Stimulated activated CD4-positive, alpha-beta T cell treated with anti-CD3 and anti-CD28 coated beads, TNF-alpha, amount 100 ng/mL, for 24 hours (primary cell): ENCODE data around the gene ZNF768.

Source experiments
- DNase-seq, 3 experiments: peaks; one replicate each; pipeline ENCODE4 v3.0.0-alpha.2; 2020; ENCODE audit warnings: low read depth in 3 of 3

Gene ZNF768

DNA sequence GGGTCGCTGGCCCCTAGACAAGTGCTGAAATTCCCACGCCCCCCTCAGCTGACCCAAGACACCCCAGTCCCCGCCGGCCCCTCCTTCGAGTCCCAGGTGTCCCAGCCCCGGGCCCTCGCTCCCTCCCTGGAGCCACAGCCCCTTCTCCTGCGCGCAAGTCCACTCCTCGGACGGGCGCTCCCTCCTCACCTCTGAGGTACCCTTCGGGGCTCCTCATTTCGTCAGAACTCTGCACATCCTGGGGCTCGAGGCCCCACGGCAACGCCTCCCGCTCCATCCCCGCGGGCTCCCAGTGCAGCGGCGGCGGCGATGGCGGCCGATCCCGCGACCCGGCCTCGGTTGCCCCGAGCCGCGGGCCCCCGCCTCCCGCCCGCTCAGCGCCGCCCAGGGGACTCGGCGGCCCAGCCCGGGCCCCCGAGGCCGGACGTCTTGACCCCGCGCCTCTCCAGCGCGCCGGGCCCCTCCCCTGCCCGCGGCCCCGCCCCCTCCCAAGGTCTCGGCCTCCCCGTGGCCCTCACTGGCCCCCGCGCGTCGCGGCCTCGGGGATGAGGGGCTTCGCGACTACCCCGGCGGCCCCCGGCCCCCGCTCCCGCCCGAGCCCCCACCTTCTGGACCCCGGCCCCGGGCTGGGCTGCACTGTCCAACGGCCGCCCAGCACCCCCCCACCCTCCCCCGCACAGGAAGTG is at the start of gene ZNF768:
Gene ZNF768, minus strand, starts transcription at position 430 of the 686 bp plus-strand sequence. Its CDS starts 153 bp downstream, at position 277.
- peak in 1 of 3 experiments; percentile 36 for DNase-seq

DNA sequence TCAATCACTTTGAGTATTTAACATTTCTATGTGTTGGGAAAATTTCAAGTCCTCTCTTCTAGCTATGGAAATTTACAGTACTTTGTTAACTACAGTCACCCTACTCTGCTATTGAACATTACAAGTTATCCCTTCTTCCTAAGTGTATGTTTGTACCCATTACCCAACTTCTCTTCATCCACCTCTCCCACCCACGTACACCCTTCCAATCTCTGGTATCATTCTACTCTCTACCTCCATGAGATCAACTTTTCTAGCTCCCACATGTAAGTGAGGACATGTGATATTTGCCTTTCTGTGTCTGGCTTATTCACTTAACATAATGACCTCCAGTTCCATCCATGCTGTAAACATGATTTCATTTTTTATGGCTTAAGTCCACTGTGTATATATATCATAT is 48.3 kb upstream of the ZNF768 start:
- no peak for DNase-seq

DNA sequence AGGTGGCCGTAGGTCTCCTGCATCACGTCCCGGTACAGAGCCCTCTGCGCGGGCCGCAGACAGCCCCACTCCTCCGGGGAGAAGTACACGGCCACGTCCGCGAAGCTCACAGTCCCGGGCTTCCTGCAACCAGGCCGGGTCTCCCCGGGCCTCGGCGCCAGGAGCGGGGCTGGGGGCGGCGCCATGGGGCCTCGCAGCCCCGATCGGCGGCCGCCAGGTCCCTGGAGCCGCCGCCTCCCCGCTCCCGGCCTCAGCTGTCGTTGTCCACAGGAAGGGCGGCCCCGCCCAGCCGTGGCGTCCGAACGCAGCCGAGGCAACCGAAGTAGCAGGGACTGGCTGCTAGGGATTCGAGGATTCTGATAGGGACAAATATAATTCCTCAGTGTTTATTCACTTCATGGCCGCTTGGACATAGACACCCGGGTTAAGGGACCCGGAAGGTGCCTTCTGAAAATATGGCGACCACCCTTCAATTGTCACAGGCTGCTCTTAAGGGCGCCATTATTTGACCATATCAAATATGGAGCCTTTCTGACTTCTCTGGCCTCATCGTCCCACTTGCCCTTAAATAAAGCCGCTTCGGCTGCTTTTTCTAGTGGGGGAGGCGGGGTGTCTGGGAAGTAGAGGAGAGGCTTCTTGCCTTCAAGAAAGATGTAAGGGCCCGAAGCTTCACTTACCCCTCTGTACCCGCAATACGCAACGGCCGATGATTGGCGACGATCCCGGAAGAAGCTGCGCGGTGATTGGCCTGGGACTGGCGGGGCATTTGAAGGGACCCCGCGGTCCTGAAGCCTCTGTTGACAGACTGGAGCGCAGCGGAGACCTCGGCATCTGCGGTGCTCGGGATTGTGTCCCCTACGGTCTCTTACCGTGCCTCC is 45.3 kb upstream of the ZNF768 start, which contains the start of gene ZNF688:
Gene ZNF688, minus strand, starts transcription at position 270 of the 878 bp plus-strand sequence. Its CDS starts 85 bp downstream, at position 185.
- peak; percentile 86 to 91 (median 86) for DNase-seq

DNA sequence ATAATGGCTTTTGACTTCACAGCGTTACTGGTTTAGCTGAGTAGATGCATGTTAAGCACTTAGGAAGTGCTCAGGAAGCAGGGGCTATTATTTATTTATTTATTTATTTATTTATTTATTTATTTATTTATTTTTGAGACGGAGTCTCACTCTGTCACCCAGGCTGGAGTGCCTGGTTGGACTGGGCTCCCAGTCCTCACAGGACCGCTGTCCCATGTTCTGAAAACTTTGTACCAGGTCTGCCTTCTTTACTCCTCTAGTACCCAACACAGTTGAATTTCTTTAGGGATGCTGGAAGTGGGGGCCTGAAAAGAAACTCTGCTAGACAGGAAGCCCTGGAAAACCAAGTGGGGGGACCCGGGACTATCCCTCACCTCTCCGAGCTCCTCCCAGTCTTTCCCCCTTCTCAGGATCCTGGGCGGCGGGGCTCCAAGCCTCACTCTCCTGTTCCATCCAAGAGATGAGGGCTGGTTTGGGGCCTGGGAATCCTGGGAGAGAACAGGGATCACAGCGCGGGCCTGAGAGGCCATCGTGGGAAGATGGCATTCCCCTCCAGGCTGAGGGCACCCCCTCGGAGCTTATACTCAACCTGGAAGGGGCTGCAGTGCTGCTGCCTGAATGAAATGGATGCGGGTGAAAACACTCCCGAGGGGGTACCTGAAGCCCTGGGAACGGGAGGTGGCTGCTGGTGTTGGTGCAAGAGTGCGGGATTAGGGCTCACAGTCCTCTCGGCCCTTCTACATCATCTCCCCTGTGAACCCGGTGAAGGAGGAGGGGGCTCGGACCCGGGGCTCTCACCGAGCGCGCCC is 44.5 kb upstream of the ZNF768 start:
- DNase-seq = no peak

DNA sequence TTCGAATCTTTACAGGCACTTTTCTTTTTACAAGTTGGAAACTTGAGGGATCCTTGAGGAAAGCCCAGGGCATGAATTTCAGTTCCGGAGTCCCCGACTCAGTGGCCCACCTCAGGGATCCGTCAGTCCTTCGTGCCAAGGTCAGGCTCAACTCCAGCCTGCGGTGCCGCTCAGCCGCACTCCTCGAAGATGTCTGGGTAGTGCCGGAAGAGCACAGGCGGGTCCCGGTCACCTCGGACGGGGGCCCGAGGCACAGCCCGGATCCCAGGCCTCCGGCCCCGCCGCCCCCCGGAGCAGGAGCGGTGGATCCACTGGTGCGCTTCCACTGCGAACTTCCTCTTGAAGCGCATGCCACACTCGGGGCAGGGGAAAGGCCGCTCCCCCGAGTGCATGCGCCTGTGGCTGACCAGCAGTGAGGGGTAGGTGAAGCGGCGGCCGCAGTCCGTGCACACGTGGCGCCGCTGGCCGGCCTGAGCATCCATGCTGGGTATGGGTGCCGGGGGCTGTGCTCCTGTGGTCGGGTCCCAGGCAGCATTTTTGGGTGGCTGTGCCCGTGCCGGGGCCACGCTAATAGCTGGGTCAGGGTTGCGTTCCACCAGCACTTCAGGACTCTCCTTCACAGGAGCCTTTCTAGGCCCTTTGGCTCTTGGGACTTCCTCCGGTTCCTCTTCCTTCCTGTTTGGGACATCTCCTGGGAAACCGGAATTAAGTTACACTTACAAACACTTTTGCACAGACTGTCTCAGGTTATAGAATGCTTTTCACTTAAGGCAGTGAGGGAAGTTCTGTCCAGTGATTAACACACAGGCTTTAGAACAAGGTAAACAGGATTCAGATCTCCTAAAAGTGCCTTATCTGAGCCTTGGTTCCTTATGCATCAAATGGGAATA is 43.6 kb upstream of the ZNF768 start:
- DNase-seq = no peak

DNA sequence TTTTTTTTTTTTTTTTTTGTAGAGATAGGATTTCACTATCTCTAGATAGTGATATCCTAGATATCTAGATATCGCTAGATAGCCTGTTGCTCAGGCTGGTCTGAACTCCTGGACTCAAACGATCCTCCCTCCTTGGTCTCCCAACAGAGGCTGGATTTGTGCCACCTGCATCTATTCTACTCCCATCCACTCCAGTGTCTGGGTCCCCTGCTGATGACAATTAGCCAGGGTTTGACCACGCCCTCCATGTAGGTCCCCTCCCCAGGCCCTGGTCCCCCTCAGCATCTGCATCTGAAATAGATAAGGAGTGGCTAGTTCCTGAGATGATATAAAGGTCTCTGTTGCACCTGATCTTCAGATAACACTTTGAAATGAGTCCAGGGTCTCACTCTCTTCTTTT is 42.9 kb upstream of the ZNF768 start:
- DNase-seq = no peak

DNA sequence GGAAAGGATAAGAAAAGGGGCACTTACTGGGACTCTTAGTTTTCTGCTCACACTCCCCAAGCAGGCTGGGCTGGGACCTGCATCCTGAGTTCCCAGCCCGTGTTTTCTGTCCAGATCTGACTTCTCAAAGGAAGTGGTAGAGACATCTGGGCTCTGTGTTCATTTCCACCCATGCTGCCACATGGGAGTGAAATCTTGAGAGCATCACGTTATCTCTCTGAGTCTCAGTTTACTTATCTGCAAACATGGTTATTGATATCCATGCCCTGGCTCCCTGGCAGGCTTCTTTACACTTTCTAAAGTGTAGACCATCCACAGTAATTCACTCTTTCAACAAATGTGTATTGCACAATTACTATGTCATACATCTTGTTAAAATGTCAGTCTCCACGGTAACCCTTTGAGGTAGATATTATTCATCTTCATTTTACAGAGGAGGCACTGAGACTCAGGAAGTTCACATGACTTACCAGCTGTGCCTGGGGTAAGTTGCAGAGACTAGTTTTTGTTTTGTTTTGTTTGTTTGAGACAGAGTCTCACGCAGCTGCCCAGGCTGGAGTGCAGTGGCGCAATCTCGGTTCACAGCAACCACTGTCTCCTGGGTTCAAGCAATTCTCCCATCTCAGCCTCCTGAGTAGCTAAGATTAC is 41.7 kb upstream of the ZNF768 start:
- no peak for DNase-seq

DNA sequence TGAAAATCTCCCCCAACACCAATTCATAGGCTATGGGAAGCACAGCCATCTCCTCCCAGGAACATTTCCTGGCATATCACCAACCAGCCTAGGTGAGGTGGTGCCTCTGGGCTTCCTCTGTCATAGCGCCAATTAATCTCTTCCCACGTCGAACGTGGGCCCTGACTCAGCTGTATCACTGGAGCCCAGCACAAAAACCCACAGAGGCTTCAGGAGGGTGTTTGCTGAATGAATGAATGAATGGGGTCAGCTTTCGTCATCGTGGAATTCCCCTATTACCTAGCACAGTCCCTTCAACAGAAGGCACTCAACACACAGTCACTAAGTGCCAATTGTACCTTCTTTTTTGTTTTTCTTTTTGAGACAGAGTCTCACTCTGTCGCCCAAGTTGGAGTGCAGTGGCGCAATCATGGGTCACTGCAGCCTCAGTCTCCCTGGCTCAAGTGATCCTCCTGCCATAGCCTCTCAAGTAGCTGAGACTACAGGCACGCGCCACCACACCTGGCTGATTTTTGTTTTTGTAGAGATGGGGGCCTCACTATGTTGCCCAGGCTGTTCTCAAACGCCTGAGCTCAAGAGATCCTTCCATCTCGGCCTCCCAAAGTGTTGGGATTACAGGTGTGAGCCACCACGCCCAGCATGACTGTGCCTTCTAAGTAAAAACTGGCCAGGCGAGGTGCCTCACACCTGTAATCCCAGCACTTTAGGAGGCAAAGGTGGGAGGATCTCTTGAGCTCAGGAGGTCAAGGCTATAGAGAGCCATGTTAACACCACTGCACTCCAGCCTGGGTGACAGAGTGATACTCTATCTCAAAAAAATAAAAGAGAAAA is 41.0 kb upstream of the ZNF768 start:
- DNase-seq = peak; percentile 32 to 65 (median 62)

DNA sequence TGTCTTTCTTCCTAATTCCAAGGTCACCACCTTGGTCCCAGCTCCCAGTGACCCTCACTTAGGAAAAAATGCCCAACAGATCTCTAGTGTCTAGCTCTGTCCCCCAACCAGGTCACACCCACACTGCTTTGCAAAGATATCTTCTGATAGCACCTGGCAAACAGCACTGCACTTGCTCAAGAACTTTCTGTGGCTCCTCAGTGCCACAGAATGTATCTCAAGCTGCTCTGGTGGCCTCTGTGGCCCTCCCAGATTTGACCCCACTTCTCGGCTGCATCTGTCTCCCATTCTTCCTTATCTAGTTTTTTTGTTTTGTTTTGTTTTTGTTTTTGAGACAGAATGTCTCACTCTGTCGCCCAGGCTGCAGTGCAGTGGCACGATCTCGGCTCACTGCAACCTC is 40.2 kb upstream of the ZNF768 start:
- no peak for DNase-seq

DNA sequence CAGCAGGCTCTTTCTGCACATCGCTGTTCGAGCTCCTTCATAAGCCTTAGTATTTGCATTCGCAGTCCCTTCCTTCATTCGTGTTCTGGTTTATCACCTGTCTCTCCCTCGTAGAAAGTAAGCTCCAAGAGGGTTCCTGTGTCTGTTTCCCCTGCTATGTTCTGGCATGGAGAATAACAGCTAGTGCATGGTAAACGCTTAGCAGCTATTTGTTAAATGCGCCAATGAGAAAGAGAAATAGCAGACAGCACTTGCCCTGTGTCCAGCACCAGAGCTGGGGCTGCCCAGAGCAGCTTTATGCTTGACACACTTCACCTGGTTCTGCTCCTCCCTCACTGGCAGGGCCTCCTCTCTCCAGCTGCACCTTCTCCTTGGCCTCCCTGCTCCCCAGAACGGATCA is 39.6 kb upstream of the ZNF768 start:
- DNase-seq = no peak

DNA sequence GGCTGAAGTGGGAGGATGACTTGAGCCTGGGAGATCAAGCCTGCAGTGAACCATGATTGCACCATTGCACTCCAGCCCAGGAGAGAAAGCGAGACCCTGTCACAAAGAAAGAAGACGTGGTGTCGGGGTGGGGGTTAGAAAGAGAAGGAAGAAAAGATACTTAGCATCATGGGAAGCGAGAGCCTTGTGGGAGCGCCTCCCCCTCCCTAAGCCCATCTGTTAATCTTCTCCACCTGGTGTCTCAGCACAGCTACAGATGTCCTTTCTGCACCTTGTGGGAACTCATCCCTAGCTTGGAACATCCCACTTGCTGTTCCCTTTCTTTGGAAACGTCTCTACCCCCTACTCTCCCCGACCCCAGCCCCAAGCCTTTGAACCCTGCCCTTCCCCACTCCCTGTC is 39.2 kb upstream of the ZNF768 start:
- no peak for DNase-seq

DNA sequence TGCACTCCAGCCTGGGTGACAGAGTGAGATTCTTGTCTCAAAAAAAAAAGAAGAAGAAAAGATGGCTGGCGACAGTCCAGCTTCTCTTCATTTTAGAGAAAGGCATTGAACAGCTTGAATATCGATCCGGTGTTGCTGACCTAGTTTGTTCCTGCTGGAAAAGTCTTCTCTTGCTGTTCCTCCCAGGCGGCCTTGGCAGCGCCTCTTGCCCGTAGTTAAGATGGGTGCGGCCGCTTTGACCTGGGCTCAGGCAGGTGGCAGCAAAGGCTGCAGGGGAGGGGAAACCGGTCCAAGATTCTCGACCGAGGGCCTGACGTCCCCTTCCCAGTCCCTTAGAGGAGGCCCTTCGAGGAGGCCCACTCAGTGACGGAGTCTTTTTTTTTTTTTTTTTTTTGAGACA is 35.7 kb upstream of the ZNF768 start:
- no peak for DNase-seq

DNA sequence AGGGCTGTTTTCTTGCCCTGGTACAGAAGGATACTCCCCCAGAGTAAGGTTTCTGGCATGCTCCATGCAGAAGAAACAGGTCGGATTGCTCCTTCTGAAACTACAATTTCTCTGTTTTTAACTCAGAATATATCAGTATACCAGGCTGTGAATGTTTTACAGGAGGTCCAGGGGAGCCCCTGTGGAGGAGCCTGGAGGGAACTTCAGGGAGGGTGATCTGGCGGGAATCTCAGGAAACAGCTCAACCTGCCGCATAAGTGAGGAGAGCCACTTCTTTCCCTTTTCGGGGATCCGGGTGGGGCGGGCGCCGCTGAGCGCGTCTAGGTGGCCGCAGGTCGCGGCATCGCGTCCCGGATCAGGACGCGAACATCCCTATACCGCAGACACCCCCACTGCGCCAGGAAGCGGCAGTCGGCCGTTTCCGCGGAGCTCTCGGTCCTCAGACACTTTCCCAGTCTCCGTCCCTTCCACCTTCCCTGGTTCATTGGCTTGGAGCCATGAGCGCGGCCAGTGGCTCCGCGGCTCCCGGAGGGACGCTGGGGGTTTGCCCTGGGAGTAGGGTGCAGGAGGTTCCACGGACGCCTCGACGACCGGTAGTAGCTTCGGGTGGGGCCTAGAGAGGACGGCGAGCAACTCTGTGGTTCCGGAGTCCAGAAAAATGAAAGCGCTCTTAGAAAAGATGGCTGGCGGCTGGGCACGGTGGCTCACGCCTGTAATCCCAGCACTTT is 34.9 kb upstream of the ZNF768 start:
- DNase-seq = no peak

DNA sequence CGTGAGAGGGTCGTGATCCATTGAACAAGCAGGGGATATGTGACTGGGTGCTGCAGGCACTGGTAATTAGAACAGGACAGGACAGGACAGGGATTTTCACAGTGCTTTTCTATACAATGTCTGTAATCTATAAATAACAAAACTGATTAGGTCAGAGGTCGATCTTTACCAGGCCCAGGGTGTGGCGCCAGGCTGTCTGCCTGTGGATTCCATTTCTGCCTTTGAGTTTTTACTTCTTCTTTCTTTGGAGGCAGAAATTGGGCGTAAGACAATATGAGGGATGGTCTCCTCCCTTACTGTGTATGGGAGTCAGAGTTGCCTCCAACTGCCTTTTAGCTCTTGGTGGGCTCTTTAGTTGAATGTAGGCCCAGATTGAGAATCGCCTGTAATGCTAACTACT is 33.3 kb upstream of the ZNF768 start:
- DNase-seq = no peak

DNA sequence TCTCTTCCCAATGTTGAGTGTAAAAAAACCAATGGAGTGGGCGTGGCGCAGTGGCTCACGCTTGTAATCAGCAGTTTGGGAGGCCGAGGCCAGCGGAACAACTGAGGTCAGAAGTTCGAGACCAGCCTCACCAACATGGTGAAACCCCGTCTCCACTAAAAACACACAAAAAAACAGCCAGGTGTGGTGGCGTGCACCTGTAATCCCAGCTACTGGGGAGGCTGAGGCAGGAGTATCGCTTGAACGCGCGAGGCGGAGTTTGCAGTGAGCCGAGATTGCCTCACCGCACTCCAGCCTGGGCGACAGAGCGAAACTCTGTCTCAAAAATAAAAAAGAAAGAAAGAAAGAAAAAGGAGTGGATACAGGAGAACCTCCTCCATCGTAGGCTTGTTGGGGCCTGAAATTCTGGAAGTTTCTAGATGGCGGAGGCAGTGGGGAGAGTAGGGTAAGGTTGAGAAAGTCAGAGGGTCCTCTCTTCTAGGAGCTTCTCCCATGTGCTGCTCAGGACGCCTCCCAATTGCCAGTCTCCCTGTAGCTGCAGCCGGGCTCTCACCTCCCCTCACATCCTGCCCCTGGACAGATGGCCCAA is 32.5 kb upstream of the ZNF768 start:
- DNase-seq = no peak

DNA sequence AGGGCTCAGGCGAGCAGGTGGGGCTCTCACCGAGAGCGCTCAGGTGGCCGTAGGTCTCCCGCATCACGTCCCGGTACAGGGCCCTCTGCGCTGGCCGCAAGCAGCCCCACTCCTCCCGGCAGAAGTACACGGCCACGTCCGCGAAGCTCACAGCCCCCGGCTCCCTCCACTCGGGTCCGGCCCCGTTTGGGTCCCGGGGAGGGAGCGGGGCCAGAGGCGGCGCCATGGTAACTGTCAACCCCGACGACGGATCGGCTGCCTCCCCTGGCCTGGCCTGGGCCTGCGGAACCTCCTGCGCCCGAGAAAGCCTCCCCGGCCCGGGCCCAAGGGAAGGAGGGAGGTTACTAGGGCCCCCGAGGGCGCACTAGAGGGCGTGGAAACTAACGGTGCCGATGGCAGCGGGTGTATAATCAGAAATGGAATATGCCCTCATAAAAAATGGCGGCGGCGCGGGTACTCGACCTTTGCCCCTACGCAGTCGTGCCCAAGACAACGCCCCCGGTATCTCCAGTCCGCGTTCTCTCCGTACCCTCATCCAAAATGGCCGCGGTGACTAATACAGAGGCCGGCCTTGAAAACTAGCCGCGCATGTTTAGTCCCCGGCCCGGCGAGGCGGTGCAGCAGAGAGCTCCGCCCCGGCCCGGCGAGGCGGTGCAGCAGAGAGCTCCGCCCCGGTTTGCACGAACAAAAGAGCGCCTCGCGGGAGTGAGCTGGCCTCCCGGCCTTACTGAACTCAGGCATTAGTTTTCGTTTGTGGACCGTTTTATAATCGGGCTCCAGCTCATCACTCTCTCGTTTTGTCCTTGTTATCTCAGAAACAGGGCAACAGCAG is 31.8 kb upstream of the ZNF768 start, which contains the start of gene ZNF764:
Gene ZNF764, minus strand, starts transcription at position 418 of the 832 bp plus-strand sequence. Its CDS starts 192 bp downstream, at position 226.
- DNase-seq = peak; percentile 91 to 97 (median 95)

DNA sequence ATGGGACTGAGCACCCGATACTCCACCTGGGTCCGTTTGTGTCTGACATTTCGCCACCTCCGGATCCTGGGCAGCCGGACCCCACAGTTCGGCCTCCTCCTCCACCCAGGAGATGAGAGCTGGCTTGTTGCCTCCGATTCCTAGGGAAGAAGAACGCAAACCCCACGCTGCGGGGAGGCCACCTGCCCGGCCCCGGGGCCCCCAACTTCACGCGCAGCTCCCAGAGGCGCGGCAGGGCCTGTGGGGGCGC is 31.3 kb upstream of the ZNF768 start:
- DNase-seq = no peak

DNA sequence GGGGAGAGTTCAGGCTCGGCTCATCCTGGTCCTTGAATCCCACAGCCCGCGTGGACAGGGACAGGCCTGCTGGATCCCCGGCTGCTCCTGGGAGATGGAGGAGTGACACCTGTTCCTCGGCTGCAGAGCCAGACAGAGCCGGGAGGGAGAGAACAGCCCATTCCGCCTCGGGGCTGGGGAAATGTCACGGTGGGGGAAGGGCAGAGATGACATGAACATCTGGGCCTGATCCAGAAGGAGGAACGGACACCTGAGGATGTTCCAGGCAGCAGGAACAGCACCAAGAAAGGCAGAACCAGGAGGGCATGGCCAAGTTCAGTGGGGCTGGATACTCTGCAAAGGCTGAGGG is 29.7 kb upstream of the ZNF768 start:
- no peak for DNase-seq
